Measurements from ENCODE around the gene PRKACA. TPM values are rescaled to one million over a fixed set of nuclear protein-coding genes. Genes with fewer than 3 reads are reported as not detected.

Gene PRKACA
- total and polyA plus RNA-seq, 10 of the 15 experiments (the other 5 are each of a cell fraction or from before 2014, with no cell fraction given) = 0.53 to 68.5 (median 11.2) TPM

DNA sequence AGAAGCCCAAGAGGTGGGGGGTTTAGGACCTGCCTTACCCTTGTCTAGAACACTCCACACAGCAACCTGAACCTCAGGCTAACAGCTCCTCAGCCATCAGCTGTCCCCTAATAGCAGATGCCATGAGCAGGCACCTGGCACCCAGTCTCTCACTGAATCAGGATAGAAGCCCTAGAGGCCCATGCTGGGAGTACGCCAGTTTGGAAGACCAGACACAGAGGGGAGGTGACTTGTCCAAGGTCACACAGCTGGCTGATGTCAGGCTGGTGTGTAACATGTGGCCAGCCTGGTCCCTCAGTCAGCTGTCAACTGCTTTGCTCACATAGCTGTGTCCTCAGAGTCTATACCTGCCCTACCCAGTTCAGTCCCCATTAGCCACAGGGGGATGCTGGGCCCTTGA is 14.3 kb downstream of the PRKACA start:
- no peak for DNase-seq (ENCODE audit: low read depth, low spot score)
- ChIA-PET RAD21 (ENCODE audit: unreplicated experiment) (no interaction called here), CTCF (interaction anchor here (1.1 to 2.2 kb wide), 3 partner anchors 11 to 29 kb away, joined by 3 to 12 read pairs (median 5); no protein-coding TSS in a partner anchor), SMC1A (ENCODE audit: uncharacterized antibody, unreplicated experiment) (interaction anchor here (1.4 kb wide), 1 partner anchor 11 kb away, joined by 3 read pairs; no protein-coding TSS in a partner anchor), POLR2A (interaction anchor here (0.6 kb wide), 1 partner anchor 169 kb away, joined by 3 read pairs; no protein-coding TSS in a partner anchor)
- peak; percentile 56 for ATAC-seq
- in situ Hi-C loops (cut with MboI) = no loop called here
- no peak overlapping the region for H3K9ac ChIP-seq (ENCODE audit: control insufficient read depth, insufficient read depth, low read length)
- intact Hi-C loops (cut with micrococcal nuclease; ENCODE audit: unreplicated experiment) = no loop called here
- FAIRE-seq = no peak
- no peak overlapping the region for H3K4me3 ChIP-seq
- H3K9me3 ChIP-seq (replicated peaks; ENCODE audit: control insufficient read depth, insufficient read depth, low read length) = no peaks in the 10 kb centered on the region
- H3K36me3 ChIP-seq (ENCODE audit: control insufficient read depth in 2 of 2, insufficient read depth in 2 of 2, low read length in 1 of 2) = peaks cover 6 to 7% of the 10 kb centered on the region in 2 experiments; a peak in 2 of 4 replicates
- no peaks in the 10 kb centered on the region for H3K27me3 ChIP-seq (replicated peaks in 1 of 2; ENCODE audit: control insufficient read depth in 2 of 2, insufficient read depth in 2 of 2, low read length in 1 of 2)
- H4K20me1 ChIP-seq (ENCODE audit: control insufficient read depth, insufficient read depth) = no peaks in the 10 kb centered on the region
- H3K27ac ChIP-seq (ENCODE audit: control insufficient read depth, insufficient read depth) = no peak overlapping the region
- H3K4me1 ChIP-seq (ENCODE audit: control insufficient read depth, insufficient read depth, low read length) = no peaks in the 10 kb centered on the region
- H3K4me2 ChIP-seq (ENCODE audit: control insufficient read depth, insufficient read depth) = no peak overlapping the region
- 50% methylated on average over 1 of the region's 1 CpG for WGBS (ENCODE audit: insufficient coverage, insufficient replicate concordance, low lambda C conversion rate, missing lambda C conversion rate)
- no peaks in the 10 kb centered on the region for H3K79me2 ChIP-seq (ENCODE audit: control insufficient read depth, insufficient read depth, low read length)
- BruUV-seq (replicated peaks) = no TSS peak
- no peak overlapping the region for H2AFZ ChIP-seq (ENCODE audit: control insufficient read depth, low read depth, low read length)
- TF ChIP-seq, protein P1, sequence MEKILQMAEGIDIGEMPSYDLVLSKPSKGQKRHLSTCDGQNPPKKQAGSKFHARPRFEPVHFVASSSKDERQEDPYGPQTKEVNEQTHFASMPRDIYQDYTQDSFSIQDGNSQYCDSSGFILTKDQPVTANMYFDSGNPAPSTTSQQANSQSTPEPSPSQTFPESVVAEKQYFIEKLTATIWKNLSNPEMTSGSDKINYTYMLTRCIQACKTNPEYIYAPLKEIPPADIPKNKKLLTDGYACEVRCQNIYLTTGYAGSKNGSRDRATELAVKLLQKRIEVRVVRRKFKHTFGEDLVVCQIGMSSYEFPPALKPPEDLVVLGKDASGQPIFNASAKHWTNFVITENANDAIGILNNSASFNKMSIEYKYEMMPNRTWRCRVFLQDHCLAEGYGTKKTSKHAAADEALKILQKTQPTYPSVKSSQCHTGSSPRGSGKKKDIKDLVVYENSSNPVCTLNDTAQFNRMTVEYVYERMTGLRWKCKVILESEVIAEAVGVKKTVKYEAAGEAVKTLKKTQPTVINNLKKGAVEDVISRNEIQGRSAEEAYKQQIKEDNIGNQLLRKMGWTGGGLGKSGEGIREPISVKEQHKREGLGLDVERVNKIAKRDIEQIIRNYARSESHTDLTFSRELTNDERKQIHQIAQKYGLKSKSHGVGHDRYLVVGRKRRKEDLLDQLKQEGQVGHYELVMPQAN (conservative IDR thresholded peaks at IDR 0.05) = no peak
- TF ChIP-seq ETV6 (conservative IDR thresholded peaks at IDR 0.05 in 1 of 2, IDR thresholded peaks at IDR 0.05 in 1 of 2; ENCODE audit: borderline replicate concordance in 1 of 2, low read depth in 1 of 2) (no peak), JUNB (IDR thresholded peaks at IDR 0.05) (no peak), SMAD5 (IDR thresholded peaks at IDR 0.05; ENCODE audit: low read depth) (no peak), RAD21 (IDR thresholded peaks at IDR 0.05; ENCODE audit: insufficient read depth, low read depth, low read length) (no peak), CEBPB (IDR thresholded peaks at IDR 0.05; ENCODE audit: borderline replicate concordance in 1 of 2, low read depth in 2 of 2, low read length in 2 of 2) (no peak), IKZF1 (conservative IDR thresholded peaks at IDR 0.05) (no peak), SIX5 (IDR thresholded peaks at IDR 0.05; ENCODE audit: low read depth, low read length, severe bottlenecking) (no peak), SRF (IDR thresholded peaks at IDR 0.05; ENCODE audit: low read depth in 2 of 2, low read length in 2 of 2) (no peak), NFYB (IDR thresholded peaks at IDR 0.05; ENCODE audit: insufficient read depth, low read depth, low read length) (no peak), MYB (IDR thresholded peaks at IDR 0.05; ENCODE audit: borderline replicate concordance, low read depth, low read length) (no peak)
- TF ChIP-seq, protein P2, sequence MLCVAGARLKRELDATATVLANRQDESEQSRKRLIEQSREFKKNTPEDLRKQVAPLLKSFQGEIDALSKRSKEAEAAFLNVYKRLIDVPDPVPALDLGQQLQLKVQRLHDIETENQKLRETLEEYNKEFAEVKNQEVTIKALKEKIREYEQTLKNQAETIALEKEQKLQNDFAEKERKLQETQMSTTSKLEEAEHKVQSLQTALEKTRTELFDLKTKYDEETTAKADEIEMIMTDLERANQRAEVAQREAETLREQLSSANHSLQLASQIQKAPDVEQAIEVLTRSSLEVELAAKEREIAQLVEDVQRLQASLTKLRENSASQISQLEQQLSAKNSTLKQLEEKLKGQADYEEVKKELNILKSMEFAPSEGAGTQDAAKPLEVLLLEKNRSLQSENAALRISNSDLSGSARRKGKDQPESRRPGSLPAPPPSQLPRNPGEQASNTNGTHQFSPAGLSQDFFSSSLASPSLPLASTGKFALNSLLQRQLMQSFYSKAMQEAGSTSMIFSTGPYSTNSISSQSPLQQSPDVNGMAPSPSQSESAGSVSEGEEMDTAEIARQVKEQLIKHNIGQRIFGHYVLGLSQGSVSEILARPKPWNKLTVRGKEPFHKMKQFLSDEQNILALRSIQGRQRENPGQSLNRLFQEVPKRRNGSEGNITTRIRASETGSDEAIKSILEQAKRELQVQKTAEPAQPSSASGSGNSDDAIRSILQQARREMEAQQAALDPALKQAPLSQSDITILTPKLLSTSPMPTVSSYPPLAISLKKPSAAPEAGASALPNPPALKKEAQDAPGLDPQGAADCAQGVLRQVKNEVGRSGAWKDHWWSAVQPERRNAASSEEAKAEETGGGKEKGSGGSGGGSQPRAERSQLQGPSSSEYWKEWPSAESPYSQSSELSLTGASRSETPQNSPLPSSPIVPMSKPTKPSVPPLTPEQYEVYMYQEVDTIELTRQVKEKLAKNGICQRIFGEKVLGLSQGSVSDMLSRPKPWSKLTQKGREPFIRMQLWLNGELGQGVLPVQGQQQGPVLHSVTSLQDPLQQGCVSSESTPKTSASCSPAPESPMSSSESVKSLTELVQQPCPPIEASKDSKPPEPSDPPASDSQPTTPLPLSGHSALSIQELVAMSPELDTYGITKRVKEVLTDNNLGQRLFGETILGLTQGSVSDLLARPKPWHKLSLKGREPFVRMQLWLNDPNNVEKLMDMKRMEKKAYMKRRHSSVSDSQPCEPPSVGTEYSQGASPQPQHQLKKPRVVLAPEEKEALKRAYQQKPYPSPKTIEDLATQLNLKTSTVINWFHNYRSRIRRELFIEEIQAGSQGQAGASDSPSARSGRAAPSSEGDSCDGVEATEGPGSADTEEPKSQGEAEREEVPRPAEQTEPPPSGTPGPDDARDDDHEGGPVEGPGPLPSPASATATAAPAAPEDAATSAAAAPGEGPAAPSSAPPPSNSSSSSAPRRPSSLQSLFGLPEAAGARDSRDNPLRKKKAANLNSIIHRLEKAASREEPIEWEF (IDR thresholded peaks at IDR 0.05; ENCODE audit: insufficient replicate concordance, low read depth, low read length) = no peak
- TF ChIP-seq, protein P3, sequence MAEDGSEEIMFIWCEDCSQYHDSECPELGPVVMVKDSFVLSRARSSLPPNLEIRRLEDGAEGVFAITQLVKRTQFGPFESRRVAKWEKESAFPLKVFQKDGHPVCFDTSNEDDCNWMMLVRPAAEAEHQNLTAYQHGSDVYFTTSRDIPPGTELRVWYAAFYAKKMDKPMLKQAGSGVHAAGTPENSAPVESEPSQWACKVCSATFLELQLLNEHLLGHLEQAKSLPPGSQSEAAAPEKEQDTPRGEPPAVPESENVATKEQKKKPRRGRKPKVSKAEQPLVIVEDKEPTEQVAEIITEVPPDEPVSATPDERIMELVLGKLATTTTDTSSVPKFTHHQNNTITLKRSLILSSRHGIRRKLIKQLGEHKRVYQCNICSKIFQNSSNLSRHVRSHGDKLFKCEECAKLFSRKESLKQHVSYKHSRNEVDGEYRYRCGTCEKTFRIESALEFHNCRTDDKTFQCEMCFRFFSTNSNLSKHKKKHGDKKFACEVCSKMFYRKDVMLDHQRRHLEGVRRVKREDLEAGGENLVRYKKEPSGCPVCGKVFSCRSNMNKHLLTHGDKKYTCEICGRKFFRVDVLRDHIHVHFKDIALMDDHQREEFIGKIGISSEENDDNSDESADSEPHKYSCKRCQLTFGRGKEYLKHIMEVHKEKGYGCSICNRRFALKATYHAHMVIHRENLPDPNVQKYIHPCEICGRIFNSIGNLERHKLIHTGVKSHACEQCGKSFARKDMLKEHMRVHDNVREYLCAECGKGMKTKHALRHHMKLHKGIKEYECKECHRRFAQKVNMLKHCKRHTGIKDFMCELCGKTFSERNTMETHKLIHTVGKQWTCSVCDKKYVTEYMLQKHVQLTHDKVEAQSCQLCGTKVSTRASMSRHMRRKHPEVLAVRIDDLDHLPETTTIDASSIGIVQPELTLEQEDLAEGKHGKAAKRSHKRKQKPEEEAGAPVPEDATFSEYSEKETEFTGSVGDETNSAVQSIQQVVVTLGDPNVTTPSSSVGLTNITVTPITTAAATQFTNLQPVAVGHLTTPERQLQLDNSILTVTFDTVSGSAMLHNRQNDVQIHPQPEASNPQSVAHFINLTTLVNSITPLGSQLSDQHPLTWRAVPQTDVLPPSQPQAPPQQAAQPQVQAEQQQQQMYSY (CRISPR knock-in tag; IDR thresholded peaks at IDR 0.05) = no peak

Data from GM12878 (cell line).